ENCODE results near the gene SPCS2. TPM values are rescaled to one million over a fixed set of nuclear protein-coding genes. Genes with fewer than 3 reads are reported as not detected.

The SPCS2 gene
- total RNA-seq, 1 experiment from 2014 or later, result 209 TPM

GRCh38 chr11:75024764-75025211, 75.7 kb downstream of the SPCS2 start:
- intact Hi-C loops (cut with micrococcal nuclease; ENCODE audit: unreplicated experiment), result no loop called here
- BruUV-seq (replicated peaks), result no TSS peak
- no peak for DNase-seq
- Mint-ChIP-seq H3K36me3 (ENCODE audit: insufficient read depth, unreplicated experiment) (no peaks in the 10 kb centered on the region), H3K27me3 (ENCODE audit: unreplicated experiment) (no peaks in the 10 kb centered on the region), H3K9me3 (ENCODE audit: low read depth, unreplicated experiment) (no peaks in the 10 kb centered on the region), H3K27ac (ENCODE audit: unreplicated experiment) (no peak overlapping the region), H3K4me1 (ENCODE audit: low read depth, unreplicated experiment) (peaks cover 8% of the 10 kb centered on the region), H3K4me3 (ENCODE audit: low read depth, unreplicated experiment) (no peak overlapping the region)
- TF ChIP-seq CTCF (IDR thresholded peaks at IDR 0.05; ENCODE audit: unreplicated experiment), result no peak
- CTCF ChIA-PET, result interaction anchor here (1.2 to 2.2 kb wide), 2 partner anchors 116 to 180 kb away, joined by 5 to 6 read pairs; no protein-coding TSS in a partner anchor

- BruUV-seq (replicated peaks), result no TSS peak
- DNase-seq, result no peak
- CTCF ChIA-PET, result interaction anchor here (1.2 to 2.2 kb wide), 2 partner anchors 115 to 179 kb away, joined by 5 to 6 read pairs; no protein-coding TSS in a partner anchor
- H3K27ac Mint-ChIP-seq (ENCODE audit: unreplicated experiment), result no peak overlapping the region
- intact Hi-C loops (cut with micrococcal nuclease; ENCODE audit: unreplicated experiment), result no loop called here
- no peak for TF ChIP-seq CTCF (IDR thresholded peaks at IDR 0.05; ENCODE audit: unreplicated experiment)
- no peaks in the 10 kb centered on the region for H3K27me3 Mint-ChIP-seq (ENCODE audit: unreplicated experiment)
- H3K9me3 Mint-ChIP-seq (ENCODE audit: low read depth, unreplicated experiment), result no peaks in the 10 kb centered on the region
- peaks cover 8% of the 10 kb centered on the region for H3K4me1 Mint-ChIP-seq (ENCODE audit: low read depth, unreplicated experiment)
- no peak overlapping the region for H3K4me3 Mint-ChIP-seq (ENCODE audit: low read depth, unreplicated experiment)
- no peaks in the 10 kb centered on the region for H3K36me3 Mint-ChIP-seq (ENCODE audit: insufficient read depth, unreplicated experiment)
Observed at GRCh38 chr11:75025561-75025960, 76.5 kb downstream of the SPCS2 start.

- intact Hi-C loops (cut with micrococcal nuclease; ENCODE audit: unreplicated experiment), result no loop called here
- no peak for TF ChIP-seq CTCF (IDR thresholded peaks at IDR 0.05; ENCODE audit: unreplicated experiment)
- no peak for DNase-seq
- no peak overlapping the region for H3K4me3 Mint-ChIP-seq (ENCODE audit: low read depth, unreplicated experiment)
- H3K9me3 Mint-ChIP-seq (ENCODE audit: low read depth, unreplicated experiment), result no peaks in the 10 kb centered on the region
- no TSS peak for BruUV-seq (replicated peaks)
- CTCF ChIA-PET, result no interaction called here
- peaks cover 5% of the 10 kb centered on the region for H3K36me3 Mint-ChIP-seq (ENCODE audit: insufficient read depth, unreplicated experiment)
- H3K4me1 Mint-ChIP-seq (ENCODE audit: low read depth, unreplicated experiment), result peaks cover 16% of the 10 kb centered on the region
- no peaks in the 10 kb centered on the region for H3K27me3 Mint-ChIP-seq (ENCODE audit: unreplicated experiment)
- no peak overlapping the region for H3K27ac Mint-ChIP-seq (ENCODE audit: unreplicated experiment)
Observed at GRCh38 chr11:75028321-75028720, 79.3 kb downstream of the SPCS2 start.

Other genes starting within 250 kb of the SPCS2 start
- gene CHRDL2, start 217.8 kb upstream of the SPCS2 start, total RNA-seq (2022), result not detected in 2 replicates
- gene RNF169, start 200.4 kb upstream of the SPCS2 start, total RNA-seq (2022), result 20.7 and 22.5 TPM in 2 replicates
- gene XRRA1, start 175 bp upstream of the SPCS2 start, total RNA-seq (2022), result 18.4 and 20.1 TPM in 2 replicates
- gene NEU3, start 39.7 kb downstream of the SPCS2 start, total RNA-seq (2022), result 11.4 and 14.2 TPM in 2 replicates
- gene OR2AT4, start 147.6 kb downstream of the SPCS2 start, total RNA-seq (2022), result not detected in 2 replicates
- gene SLCO2B1, start 201.8 kb downstream of the SPCS2 start, total RNA-seq (2022), result 0.27 and 0.31 TPM in 2 replicates